Stimulated activated CD4-positive, alpha-beta T cell treated with anti-CD3 and anti-CD28 coated beads, Interleukin-2, amount 100 ng/mL, for 48 hours (primary cell): ENCODE measurements around the gene STX18.
A peak's percentile ranks its signal among the peaks of the same experiment; 100 is the strongest.
"Not testable (repeated sequence)": the region's sequence is repeated elsewhere in the genome, so short reads cannot be mapped to it uniquely, and the experiment has no call there.

Source experiments
- DNase-seq, 2 donors: peaks; one replicate each; pipeline ENCODE4 v3.0.0-alpha.2; 2020

STX18 gene

GRCh38 chr4:4507403-4507802 is 34.4 kb downstream of the STX18 start:
- DNase-seq = no peak

DNA sequence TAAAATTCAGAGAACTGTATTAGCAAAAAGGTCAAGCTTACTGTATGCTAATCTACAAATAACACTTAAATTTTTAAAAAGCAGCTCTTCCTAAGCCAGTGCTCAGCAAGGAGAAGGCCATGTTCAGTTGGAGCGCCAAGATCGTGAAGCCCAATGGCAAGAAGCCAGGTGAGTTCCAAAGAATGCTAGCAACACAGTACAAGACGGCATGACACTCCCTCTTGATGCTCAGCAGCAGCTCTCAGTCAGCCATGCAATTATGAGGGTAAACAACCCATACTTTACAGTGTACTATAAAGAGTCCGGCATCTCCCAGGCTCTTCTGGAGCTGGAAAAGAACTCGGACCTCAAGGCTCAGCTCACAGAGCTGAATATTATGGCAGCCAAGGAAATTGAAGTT is 34.9 kb downstream of the STX18 start:
- DNase-seq = no peak

DNA sequence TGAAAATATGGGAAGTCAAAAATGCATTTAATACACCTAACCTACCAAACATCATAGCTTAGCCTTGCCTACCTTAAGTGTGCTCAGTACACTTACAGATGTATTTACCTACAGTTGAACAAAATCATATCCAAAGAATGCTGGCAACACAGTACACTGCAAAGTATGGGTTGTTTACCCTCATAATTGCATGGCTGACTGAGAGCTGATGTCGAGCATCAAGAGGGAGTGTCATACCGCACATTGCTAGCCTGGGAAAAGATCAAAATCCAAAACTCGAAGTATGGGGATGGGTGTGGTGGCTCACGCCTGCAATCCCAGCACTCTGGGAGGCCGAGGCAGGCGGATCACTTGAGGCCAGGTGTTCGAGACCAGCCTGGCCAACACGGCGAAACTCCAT is 36.6 kb downstream of the STX18 start:
- not testable (repeated sequence) for DNase-seq

DNA sequence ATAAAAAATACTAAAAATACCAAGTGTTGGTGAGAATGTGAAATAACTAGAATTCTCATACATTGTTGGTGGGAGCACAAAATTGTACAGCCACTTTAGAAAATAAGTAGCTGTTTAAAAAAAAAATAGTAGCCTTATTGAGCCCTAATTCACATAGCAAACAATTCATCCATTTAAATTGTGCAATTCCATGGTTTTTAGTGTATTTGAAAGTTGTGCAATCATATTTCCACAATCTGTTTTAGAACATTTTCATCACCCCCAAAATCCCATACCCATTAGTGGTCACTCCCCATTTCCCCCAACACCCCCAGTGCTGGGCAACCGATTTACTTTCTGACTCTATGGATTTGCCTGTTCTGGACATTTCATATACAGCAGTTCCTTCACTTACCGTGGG is 37.1 kb downstream of the STX18 start:
- no peak for DNase-seq

- peak in 1 of 2 donors; percentile 11 for DNase-seq
Measured at GRCh38 chr4:4502694-4503311, 39.0 kb downstream of the STX18 start.

GRCh38 chr4:4501679-4502078 is 40.2 kb downstream of the STX18 start:
- DNase-seq = no peak

DNA sequence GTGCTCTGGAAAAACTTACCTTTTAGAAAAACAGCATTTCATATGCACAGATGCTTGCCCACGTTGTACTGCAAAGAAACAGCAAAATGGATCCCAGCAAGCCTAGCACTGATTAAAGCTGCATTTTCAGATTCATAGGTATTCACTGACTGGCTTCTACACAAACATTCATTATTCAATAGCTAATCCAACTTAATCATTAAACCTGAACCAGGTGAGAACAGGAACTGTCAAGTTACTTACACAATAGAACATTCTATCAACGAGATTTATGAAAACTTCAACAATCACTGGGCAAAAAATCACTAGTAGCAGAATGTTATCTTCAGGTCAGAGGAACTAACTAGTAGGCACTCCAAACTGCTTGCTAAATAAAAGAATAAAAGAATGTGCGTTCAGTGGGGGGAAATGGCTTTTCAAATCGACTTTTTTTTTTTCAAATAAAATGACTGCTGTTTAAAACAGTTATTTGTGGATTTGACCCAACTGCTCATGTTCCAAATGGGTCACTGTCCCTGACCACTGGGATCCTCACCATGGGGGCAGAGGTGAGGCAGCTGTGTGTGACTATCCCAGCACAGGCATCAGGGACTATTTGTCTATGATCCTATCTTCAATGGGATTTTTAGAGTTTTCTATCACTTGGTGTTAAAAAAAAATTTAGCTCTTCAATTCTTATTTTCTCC is 42.3 kb downstream of the STX18 start:
- DNase-seq = no peak

GRCh38 chr4:4496592-4497372 is 45.1 kb downstream of the STX18 start:
- no peak for DNase-seq

GRCh38 chr4:4494882-4495281 is 47.0 kb downstream of the STX18 start:
- DNase-seq = no peak

DNA sequence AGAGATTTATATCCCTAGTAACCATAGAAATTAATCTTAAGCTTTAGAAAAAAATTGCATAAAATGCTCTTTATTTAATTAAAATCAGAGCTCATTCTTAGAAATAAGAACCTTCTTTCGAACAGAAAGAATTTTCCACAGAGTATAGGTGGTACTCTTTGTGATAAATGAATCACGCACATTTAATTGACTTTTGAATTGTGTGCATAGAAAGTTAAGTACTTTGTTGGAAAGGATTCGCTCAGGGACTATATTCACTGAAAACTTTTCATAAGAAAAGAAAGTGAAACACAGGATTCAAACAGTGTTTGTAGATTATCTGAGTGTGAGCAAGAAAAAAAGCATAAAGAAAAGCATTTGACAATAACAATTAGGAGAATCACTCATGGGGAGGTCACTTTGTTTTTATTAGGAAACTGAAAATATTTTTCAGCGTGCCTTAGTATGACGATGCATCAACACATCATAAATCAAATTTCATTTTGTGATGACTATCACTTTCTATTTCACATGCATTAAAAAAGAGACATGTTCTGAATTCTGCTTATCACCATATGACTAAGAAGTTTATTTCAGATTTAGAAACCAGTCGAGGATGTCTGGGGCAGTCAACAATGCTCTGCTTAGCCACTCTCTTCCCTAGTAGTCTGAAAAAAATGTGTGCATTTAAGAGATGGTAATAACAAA is 49.5 kb downstream of the STX18 start:
- no peak for DNase-seq

GRCh38 chr4:4491396-4491893 is 50.4 kb downstream of the STX18 start:
- no peak for DNase-seq

DNA sequence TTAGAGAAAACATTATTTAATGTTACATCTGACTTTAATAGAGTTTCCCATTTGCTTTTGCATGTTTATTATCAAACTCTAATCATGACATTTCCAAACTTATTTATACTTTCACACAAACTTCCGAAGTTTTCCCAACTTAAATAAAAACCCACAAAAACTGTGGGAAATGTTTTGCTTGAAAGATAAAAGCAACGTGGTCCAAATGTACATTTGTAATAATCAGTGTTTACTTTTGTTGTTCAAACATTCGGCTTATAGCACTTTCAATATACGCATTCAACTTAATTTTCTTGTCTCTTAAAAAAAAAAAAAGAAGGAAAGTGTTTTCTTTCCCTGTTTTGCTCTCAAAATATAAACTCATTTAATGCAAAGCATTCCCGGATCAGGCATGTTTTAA is 51.0 kb downstream of the STX18 start:
- DNase-seq = no peak

DNA sequence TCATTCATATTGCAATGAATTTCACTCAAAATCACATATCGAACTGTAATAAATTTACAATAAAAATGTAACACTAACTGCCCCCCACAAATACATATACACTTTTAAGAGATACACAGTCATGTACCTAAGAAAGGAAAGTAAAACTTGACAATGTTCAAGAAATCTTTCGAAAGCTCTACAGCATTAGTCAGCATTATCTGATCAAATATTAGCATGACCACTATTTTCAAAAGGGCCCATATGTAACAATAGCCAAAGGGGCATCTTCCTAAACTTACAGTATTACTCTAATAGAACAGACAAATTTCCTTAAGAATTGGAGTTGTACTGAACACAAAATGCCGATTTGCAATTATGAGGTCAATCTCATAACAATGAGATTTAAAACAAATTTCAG is 51.8 kb downstream of the STX18 start:
- DNase-seq = no peak

- peak; percentile 64 for DNase-seq
Measured at GRCh38 chr4:4488405-4489404, 53.1 kb downstream of the STX18 start.

DNA sequence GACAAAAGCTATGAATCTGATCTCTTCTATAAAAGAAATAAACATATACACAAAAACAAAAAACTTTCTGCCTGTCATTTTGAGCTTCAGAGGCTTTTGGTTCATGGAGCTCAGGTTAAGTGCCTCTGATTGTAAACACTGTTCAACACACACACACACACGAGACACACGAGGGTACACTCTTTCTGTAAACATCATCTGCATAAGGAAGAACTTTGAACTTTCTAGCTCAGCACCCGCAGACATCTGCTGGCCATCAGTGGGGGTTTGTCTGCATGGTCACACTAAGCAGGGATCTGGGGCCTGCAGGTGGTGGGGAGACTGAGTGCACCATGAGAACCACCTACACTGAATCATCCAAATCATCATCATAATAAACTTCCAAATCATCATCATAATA is 54.9 kb downstream of the STX18 start:
- no peak for DNase-seq

DNA sequence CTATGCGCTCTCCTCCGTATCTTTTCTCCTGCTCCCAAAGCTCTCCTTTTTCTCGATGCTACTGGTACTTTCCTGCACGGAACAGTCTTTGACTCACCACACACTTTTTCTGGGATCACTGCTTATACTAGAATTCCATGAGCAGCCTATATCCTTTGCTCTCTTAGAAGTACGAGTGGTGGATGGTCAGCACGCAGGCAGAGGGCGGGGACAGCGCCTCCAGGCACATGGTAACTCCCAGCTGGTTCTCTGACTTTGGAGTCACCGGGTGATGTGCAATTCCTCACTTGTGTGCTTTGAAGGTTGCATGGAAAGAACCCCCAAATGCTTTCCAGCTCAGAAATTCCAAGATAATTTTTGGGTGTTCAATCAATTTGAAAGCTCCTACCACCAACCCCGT is 56.0 kb downstream of the STX18 start:
- DNase-seq = no peak

DNA sequence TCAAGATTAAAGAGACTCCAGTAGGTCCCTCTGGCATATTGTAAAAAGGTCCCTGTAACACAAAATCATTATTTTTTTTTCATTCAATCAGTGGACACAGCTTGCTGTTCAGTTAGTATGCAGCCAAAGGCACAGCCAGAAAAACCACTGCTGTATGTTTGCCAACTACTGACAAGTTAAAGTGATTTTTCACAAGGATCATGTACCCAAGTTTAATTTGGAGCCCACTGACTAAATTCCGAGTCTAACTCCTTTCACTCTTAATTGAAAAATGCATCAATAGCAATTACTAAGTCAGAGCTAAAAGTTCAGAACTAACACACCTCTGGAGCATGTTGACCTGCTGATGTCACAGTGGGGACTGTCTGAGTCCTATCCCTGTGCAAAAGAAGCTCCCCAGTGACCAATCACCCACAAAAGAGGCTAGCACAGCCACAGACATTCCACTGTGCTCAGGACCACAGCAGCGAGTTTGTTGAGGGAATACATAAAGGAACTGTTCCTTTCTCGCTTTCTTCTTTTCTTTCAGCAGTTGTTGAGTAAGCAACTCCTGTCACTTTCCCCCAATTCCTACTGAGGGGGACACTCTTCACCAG is 60.4 kb downstream of the STX18 start:
- DNase-seq = no peak

DNA sequence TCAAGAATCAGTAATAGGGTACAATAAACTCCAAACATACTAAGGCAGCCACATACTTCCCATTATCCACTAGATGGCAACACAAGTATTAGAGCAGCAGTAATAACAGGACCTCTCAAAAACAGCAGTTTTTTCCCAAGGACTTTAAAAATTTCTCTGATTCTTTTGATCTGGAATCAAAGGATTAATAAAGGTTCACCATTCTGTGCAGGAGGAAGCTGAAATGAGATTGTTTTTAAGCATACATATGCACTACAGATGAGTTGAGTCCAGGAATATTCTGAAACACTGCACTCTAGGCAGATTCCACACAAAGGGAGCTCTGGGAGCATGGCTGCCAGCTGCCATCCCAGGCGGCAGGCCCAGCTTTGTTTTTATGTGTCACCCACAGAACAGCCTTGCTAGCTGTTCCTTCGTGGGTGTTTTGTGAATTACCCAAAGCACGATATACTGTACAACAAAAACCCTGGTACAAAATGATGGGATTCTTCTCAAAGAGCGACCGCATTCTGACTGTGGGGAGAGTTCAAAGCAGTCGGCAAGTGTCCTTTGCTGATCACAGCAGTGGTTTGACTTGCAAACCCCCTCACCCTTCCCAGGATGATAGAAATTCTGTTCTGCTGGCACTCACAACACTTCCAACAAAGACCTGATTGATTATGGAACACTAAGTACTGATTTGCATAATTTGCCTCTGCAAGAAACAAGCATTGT is 61.0 kb downstream of the STX18 start:
- DNase-seq = no peak

GRCh38 chr4:4480205-4480604 is 61.6 kb downstream of the STX18 start:
- DNase-seq = no peak

DNA sequence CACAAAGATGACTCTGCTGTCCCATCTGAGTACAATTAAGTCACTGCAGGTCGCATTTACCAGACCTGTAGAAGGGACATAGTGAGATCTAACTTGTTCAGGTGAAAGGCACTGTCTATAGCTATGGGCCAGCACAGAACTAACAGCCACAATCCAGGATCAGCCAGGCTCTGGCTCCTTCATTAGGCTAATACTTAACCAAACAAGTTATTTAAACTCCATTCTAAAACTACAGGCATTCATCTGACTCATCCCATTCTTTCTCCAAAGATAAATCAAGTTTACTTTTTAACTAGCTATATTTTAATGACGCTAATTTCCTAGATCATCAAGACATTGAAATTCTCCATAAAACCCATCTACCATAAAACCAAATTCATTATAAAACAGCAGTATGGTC is 62.5 kb downstream of the STX18 start:
- DNase-seq = no peak

- DNase-seq = no peak
Measured at GRCh38 chr4:4477796-4478195, 64.1 kb downstream of the STX18 start.
